Natural killer cell (primary cell): ENCODE data around the gene PODXL. TPM values are rescaled to one million over a fixed set of nuclear protein-coding genes. Genes with fewer than 3 reads are reported as not detected.
A peak's percentile ranks its signal among the peaks of the same experiment; 100 is the strongest.

Experiments used
- ATAC-seq, 3 donors: fragments of 150-1000 bp in 2 of 3; fragments of 200-7000 bp in 1 of 3; cut with Tn5 transposase; 1 replicate in 1 of 3; 2 replicates in 2 of 3; pipeline ENCODE4 v1.10.0; 2021; ENCODE audit warnings: mild to moderate bottlenecking in 2 of 3, moderate library complexity in 2 of 3
- DNase-seq, 2 donors: peaks; one replicate each; pipeline versions ENCODE4 v3.0.0 to v3.0.0-alpha.2; 2013 to 2021; ENCODE audit warnings: mixed read lengths in 1 of 2
- H3K27ac ChIP-seq: one replicate; pipeline ENCODE4 v1.5.1; 2013; ENCODE audit warnings: mild to moderate bottlenecking, low read length
- H3K27me3 ChIP-seq: one replicate; pipeline ENCODE4 v1.6.1; 2013; ENCODE audit warnings: low read length; ENCODE audit not compliant: control insufficient read depth, insufficient read depth
- H3K36me3 ChIP-seq: one replicate; pipeline ENCODE4 v1.6.1; 2013; ENCODE audit warnings: low read length; ENCODE audit not compliant: control insufficient read depth, insufficient read depth
- H3K4me1 ChIP-seq: one replicate; pipeline ENCODE4 v1.6.1; 2013; ENCODE audit warnings: low read length; ENCODE audit not compliant: control insufficient read depth, insufficient read depth
- H3K4me3 ChIP-seq: one replicate; pipeline ENCODE4 v1.5.1; 2013; ENCODE audit warnings: low read length
- H3K9me3 ChIP-seq: one replicate; pipeline ENCODE4 v1.6.1; 2013; ENCODE audit warnings: low read length; ENCODE audit not compliant: control insufficient read depth, insufficient read depth
- H3K27ac Mint-ChIP-seq, 2 donors: one replicate each; pipeline ENCODE4 v1.8.0; 2022; ENCODE audit warnings: mild to moderate bottlenecking in 2 of 2, mixed read lengths in 2 of 2, moderate library complexity in 1 of 2
- H3K27me3 Mint-ChIP-seq, 2 donors: one replicate each; pipeline ENCODE4 v1.8.0; 2022; ENCODE audit warnings: low read depth in 2 of 2, mixed read lengths in 2 of 2
- H3K36me3 Mint-ChIP-seq: one replicate; pipeline ENCODE4 v1.8.0; 2022; ENCODE audit warnings: mixed read lengths
- H3K4me1 Mint-ChIP-seq, 2 donors: one replicate each; pipeline ENCODE4 v1.8.0; 2022; ENCODE audit warnings: mixed read lengths in 2 of 2
- H3K4me3 Mint-ChIP-seq: one replicate; pipeline ENCODE4 v1.8.0; 2022; ENCODE audit warnings: mild to moderate bottlenecking, moderate library complexity, mixed read lengths
- H3K9me3 Mint-ChIP-seq, 2 donors: one replicate each; pipeline ENCODE4 v1.8.0; 2022; ENCODE audit warnings: mixed read lengths in 2 of 2
- CTCF ChIP-seq: fragments of 200-600 bp; IDR thresholded peaks from one replicate; pipeline ENCODE4 v1.8.0; 2022; ENCODE audit warnings: antibody characterized with exemption
- WGBS: methylation state at CpG from one replicate; pipeline ENCODE4 v1.1.7; 2013; ENCODE audit warnings: missing lambda C conversion rate; ENCODE audit not compliant: insufficient coverage; 5-methylcytosine and 5-hydroxymethylcytosine counted together
- intact Hi-C: fragments of 100-400 bp; cut with micrococcal nuclease; formaldehyde crosslinking; loops from one replicate; pipeline ENCODE4 v1.14.2; 2022
- total RNA-seq, 4 donors: library from RNA; stranded (reverse); fragments of 120-200 nt in 1 of 4; gene quantifications; one replicate each; pipeline versions ENCODE4 v1.2.3 to v1.2.4, GENCODE V29; 2013 to 2022

The PODXL gene
- total RNA-seq, 3 donors from 2014 or later (not counting 1 experiment from before 2014, with no cell fraction given), result 0.35 to 1.4 (median 0.88) TPM

GRCh38 chr7:131547589-131547988 lies 8.8 kb downstream of the PODXL start:
- ATAC-seq (no peak), DNase-seq (no peak)
- WGBS, result 95% methylated on average over 8 of the region's 8 CpGs
- no peaks in the 10 kb centered on the region for H3K4me1 ChIP-seq
- peaks cover 0 to 5% of the 10 kb centered on the region in 2 donors for H3K4me1 Mint-ChIP-seq
- no peak overlapping the region for H3K27ac Mint-ChIP-seq
- intact Hi-C loops, result no loop called here
- H3K36me3 ChIP-seq, result no peaks in the 10 kb centered on the region
- no peaks in the 10 kb centered on the region for H3K9me3 Mint-ChIP-seq
- no peaks in the 10 kb centered on the region for H3K9me3 ChIP-seq
- no peaks in the 10 kb centered on the region for H3K27me3 ChIP-seq
- no peak for TF ChIP-seq CTCF
- H3K27me3 Mint-ChIP-seq, result peaks cover 0 to 10% of the 10 kb centered on the region in 2 donors
- H3K36me3 Mint-ChIP-seq, result no peaks in the 10 kb centered on the region
- no peak overlapping the region for H3K27ac ChIP-seq
- no peak overlapping the region for H3K4me3 Mint-ChIP-seq
- H3K4me3 ChIP-seq, result no peak overlapping the region

- Mint-ChIP-seq H3K4me1 (peaks cover 0 to 5% of the 10 kb centered on the region in 2 donors), H3K9me3 (no peaks in the 10 kb centered on the region), H3K27ac (no peak overlapping the region), H3K36me3 (no peaks in the 10 kb centered on the region), H3K4me3 (no peak overlapping the region), H3K27me3 (peaks cover 0 to 7% of the 10 kb centered on the region in 2 donors)
- peak; percentile 63 for TF ChIP-seq CTCF
- no peak overlapping the region for H3K4me3 ChIP-seq
- no peaks in the 10 kb centered on the region for H3K9me3 ChIP-seq
- WGBS, result 94% methylated on average over 12 of the region's 12 CpGs
- no peaks in the 10 kb centered on the region for H3K4me1 ChIP-seq
- no peak overlapping the region for H3K27ac ChIP-seq
- intact Hi-C loops, result no loop called here
- H3K36me3 ChIP-seq, result no peaks in the 10 kb centered on the region
- ATAC-seq, result peak; percentile 55 to 76 (median 59)
- peak; percentile 32 to 69 for DNase-seq
- H3K27me3 ChIP-seq, result no peaks in the 10 kb centered on the region
Measured at GRCh38 chr7:131546583-131547141, 9.8 kb downstream of the PODXL start.

GRCh38 chr7:131546126-131546525 lies 10.3 kb downstream of the PODXL start:
- H3K4me1 ChIP-seq, result no peaks in the 10 kb centered on the region
- no peaks in the 10 kb centered on the region for H3K36me3 ChIP-seq
- 94% methylated on average over 12 of the region's 12 CpGs for WGBS
- no peak for DNase-seq
- H3K27ac ChIP-seq, result no peak overlapping the region
- H3K4me3 Mint-ChIP-seq, result no peak overlapping the region
- H3K27ac Mint-ChIP-seq, result no peak overlapping the region
- H3K36me3 Mint-ChIP-seq, result no peaks in the 10 kb centered on the region
- no peak for TF ChIP-seq CTCF
- no peaks in the 10 kb centered on the region for H3K9me3 ChIP-seq
- peaks cover 0 to 5% of the 10 kb centered on the region in 2 donors for H3K4me1 Mint-ChIP-seq
- ATAC-seq, result no peak
- H3K4me3 ChIP-seq, result no peak overlapping the region
- peaks cover 0 to 7% of the 10 kb centered on the region in 2 donors for H3K27me3 Mint-ChIP-seq
- H3K9me3 Mint-ChIP-seq, result no peaks in the 10 kb centered on the region
- intact Hi-C loops, result no loop called here
- H3K27me3 ChIP-seq, result no peaks in the 10 kb centered on the region
